ENCODE data around the gene XKR8.

Gene XKR8

DNA sequence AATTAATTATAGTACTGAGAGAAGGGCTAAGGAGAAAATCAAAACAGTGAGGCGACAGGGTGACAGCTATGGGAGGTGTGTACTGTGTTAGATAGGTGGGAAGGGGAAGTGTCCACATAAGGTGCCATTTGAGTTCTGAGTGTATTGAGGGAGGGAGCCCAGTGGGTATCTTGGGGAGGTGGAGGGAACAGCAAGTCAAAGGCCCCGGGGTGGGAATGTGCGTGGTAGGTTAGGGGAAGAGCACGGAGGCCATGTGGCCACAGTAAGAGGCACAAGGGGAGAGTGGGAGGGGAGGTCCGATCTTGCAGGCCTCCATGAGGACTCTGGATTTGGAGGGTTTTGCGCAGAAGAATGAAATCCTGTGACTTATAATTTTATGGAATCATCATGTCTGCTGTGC, 3.0 kb upstream of the XKR8 start:
- DNase-seq: no peak

DNA sequence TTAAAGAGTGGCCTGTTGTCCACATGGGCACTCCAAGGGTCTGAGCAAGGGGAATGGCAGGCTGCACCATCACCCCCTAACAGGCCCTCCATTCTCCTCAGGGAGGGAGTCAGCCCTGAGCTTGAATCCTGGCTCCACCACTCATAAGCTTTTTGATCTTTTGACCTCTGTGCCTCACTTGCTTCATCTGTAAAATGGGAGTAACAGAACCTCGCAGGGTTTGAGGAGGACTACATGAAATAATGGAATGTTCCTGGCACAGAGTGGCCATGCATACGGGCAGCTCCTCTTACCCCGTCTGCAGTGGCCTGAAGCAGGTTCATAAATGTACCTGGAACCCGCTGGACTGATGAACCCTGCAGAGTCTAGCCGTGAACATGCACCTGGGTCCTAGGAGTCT, 2.1 kb upstream of the XKR8 start:
- DNase-seq: no peak

DNA sequence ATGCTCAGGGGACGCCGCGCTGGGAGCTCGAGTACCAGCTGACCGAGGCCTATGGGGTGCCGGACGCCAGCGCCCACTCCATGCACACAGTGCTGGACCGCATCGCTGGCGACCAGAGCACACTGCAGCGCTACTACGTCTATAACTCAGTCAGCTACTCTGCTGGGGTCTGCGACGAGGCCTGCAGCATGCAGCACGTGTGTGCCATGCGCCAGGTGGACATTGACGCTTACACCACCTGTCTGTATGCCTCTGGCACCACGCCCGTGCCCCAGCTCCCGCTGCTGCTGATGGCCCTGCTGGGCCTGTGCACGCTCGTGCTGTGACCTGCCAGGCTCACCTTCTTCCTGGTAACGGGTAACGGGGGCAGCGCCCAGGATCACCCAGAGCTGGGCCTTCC, 1.3 kb upstream of the XKR8 start:
- DNase-seq: no peak

DNA sequence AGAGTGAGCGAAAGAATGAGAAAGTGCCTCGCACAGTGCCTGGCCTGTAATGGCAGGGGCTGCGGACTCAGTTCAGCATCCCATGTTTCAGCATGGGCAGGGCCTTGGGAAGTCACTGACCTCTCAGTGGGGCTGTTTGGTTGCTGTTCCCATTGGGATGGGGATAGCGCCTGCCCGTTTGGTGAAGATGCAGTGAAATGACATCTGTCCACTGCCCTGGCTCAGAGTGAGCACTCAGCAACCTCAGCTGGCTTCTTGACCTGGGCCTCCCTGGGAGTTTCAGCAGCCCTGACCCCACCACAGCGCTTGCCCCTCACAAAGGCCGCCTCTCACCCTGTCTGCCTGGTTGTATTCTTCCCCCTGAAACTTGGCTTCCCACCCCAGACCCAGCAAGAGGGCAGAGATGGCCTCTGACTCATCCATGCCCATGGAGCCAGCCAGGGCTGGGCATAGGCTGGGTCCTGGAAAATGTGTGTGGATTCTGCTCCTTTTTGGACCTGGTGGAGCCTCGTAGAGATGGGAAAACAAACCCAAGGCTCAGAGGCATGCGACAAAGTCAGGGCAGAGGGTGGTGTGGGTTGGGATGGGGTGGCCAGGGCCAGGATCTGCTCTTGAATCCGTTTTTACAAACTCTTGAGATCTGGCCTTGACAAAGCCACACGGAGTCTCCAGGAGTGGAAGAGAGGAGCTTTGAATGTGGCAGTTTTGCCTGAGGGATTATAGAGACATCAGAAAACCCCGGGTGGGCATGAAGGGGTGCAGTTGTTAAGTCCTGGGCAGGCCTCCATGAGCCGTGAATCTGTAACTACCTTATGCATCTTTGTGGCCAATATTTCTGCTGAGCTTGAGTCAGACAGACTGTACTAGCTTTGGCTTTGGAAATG, 1.2 kb downstream of the XKR8 start:
- DNase-seq: no peak

GRCh38 chr1:27961646-27962221, 2.0 kb downstream of the XKR8 start:
- DNase-seq: no peak

DNA sequence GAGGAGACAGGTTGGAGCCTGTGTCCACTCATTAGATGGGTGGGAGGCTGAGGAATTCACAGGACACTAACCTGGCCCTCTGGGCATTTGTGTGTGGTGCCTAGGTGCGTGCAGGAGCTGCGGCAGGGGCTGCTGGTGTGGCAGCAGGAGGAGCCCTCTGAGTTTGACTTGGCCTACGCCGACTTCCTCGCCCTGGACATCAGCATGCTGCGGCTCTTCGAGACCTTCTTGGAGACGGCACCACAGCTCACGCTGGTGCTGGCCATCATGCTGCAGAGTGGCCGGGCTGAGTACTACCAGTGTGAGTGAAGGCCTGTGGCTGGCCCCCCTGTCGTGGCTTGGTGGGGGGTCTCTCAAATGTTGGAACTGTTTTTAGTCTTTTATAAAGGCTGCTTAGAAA, 3.6 kb downstream of the XKR8 start:
- no peak for DNase-seq

- no peak for DNase-seq
Observed at GRCh38 chr1:27966402-27967105, 6.8 kb downstream of the XKR8 start.

GRCh38 chr1:27967106-27967883, 7.5 kb downstream of the XKR8 start:
- no peak for DNase-seq

GRCh38 chr1:27967884-27968466, 8.2 kb downstream of the XKR8 start:
- DNase-seq: no peak

- DNase-seq: no peak
Observed at GRCh38 chr1:27968692-27969091, 8.9 kb downstream of the XKR8 start.

GRCh38 chr1:27970401-27970800, 10.6 kb downstream of the XKR8 start:
- no peak for DNase-seq

DNA sequence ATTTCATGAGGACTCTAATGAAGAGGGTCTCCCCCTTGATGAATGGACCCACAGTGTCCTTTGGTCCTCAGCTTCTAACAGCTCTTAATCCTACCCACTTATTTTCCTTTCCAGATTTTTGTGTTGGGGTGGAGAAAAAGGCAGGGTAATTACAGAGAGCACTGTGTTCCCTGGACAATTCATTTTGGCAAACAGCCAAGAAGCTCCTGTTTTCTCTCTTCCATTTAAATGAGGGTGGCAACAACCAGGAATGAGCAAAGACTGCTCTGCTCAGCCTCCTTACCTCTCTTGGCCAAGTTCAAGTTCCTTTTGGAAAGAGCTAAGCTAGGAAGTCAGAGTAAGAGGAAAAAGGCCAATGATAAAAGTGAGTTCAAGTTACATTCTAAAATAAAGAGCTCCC, 11.9 kb downstream of the XKR8 start:
- DNase-seq: no peak

DNA sequence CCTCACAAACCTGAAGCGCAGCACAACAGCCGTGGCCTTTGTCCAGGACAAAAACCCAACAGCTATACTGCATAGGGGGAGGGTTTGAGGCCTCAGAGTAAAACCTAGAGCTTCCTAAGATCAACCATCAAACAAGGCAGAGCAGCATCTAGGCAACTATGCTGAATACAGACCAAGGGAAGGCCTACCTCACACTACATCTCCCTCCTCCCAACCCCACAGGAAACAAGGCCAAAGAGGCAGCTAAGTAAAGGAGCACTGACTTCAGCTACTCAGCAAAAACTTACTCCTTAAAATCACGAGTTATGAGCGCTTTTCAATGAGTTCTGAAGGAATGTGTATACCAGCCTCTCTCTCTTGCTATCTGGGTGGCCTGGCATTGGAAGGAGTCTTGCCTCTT, 12.4 kb downstream of the XKR8 start:
- no peak for DNase-seq

GRCh38 chr1:27973771-27974416, 14.1 kb downstream of the XKR8 start:
- no peak for DNase-seq

DNA sequence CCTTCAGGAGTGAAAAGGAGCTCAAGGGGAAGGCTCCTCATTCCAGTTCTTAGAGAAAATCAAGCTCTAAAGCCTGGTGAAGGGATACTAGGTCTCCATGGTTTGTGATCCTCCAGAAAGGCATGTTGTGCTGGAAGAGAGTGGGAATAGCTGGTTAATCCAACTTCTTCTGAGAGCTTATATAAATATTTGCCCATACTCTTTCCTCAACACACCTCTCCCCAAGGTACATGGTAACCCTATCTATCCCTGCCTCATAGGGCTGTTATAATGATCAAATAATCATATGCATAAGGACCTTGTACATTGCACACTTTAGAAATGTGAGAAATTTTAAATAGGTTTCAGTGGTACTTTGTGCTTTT, 14.6 kb downstream of the XKR8 start:
- DNase-seq: no peak

DNA sequence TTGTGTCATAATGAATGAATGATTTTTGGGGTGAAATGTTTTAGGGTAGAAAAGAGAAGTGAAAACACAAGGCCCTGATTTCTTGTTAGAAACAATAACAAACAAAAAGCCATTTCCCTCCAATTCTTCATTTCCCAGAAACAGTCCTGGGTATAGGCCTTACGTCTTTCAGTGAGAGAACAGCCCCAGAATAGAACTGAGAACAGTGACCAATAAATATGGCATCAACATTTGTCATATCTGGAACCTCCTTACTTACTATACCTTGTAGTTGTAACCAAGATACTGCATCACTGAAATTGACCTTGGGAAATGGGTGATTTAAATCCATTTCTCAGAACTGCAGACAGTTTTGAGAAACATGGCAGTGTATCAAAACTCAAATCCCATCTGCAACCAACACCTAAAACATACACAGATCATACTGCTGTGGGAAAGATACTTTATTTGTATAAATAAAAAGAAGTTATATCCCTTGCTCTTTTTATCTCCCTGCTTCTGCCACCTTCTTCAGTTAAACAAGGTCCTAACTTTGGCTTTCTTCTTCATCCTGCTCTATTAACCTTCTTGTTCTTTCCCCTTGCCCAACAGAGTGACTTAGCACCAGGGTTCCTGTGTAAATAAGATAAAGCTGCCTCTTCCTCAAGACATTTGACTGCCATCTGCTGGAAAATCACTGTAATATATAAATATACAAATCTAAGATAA, 19.5 kb downstream of the XKR8 start:
- DNase-seq: no peak

DNA sequence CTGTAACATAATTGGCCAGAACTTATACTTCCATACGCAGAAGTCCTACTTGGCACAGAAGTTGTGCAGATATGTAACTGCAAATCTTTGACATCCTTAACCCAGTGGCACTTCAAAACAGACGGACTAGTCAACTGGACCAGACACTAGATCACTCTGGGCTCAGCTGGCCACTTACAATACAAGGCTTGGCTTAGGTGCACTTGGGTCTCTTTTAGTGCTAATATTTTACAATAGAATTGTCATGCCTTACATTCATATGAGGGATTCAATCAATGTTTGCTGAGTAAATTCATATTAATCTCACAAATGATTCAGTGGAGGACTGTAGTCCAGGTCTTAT, 20.1 kb downstream of the XKR8 start:
- DNase-seq: no peak

GRCh38 chr1:27980216-27980845, 20.6 kb downstream of the XKR8 start:
- DNase-seq: no peak

DNA sequence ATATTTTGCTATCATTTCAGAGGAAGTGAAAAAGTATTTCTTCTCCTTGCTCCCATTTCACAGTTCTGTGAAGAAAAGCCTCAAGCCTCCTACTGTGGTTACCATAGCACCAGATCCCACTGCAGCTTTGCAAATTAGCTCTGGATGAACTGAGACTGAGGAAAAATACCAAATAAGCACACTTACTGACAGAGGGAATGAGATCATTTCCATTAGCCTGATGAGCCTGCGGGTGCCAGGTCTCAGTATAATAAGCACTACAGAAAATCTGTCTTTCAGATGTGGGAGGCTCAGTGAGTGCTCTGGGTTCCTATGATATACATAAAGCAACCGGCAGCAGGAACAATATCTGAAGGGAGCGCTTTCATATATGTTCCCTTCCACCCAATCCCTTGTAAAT, 21.4 kb downstream of the XKR8 start:
- DNase-seq: no peak

- DNase-seq: no peak
Observed at GRCh38 chr1:27990920-27991537, 31.3 kb downstream of the XKR8 start.

DNA sequence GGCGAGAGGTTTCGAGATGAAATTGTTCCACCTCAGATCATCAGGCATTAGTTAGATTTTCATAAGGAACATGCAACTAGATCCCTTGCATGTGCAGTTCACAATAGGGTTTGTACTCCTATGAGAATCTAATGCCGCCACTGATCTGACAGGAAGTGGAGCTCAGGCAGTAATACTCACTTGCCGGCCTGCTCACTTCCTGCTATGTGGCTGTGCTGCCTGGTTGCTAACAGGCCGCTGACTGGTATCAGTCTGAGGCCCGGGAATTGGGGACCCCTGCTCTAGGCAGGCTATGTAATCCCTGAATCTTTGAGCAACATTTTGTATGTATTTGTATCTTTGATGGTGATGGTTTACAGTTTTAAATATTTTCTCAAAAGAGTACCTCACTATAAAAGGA, 32.5 kb downstream of the XKR8 start:
- DNase-seq: no peak

All from SHP77 treated with DMSO at 0.1 percent for 48 hours (cell line).